Measurements from ENCODE around the gene LRRC43.

LRRC43 gene, protein sequence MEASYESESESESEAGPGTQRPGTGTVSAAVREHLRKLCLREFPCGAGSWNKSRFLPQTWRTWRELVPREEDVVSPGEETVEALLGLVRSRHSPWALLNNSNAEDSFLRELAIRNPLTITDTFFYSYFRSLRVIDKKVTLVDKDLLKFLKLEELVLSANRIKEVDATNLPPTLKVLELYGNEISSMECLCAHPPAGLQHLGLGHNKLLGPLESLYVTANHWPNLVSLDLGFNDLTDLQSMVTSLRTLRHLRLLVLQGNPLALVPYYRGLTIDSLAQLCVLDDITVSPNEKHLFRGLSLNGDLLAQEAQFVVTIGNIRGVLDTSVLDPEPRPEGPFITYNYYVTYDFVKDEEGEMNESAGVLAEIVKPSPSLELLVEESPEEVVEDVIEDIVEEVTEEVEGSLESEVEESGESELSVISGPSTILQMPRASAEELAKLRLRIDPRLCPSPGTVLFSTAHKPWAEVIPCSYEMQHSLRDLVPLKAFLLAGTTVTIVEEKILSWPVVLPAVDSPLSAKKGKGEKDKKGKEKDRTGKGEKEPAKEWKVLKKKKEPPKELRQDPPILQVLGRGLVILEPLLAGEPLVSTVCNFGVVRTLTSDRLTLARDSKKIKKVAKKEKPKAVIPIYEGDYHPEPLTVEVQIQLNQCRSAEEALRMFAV

DNA sequence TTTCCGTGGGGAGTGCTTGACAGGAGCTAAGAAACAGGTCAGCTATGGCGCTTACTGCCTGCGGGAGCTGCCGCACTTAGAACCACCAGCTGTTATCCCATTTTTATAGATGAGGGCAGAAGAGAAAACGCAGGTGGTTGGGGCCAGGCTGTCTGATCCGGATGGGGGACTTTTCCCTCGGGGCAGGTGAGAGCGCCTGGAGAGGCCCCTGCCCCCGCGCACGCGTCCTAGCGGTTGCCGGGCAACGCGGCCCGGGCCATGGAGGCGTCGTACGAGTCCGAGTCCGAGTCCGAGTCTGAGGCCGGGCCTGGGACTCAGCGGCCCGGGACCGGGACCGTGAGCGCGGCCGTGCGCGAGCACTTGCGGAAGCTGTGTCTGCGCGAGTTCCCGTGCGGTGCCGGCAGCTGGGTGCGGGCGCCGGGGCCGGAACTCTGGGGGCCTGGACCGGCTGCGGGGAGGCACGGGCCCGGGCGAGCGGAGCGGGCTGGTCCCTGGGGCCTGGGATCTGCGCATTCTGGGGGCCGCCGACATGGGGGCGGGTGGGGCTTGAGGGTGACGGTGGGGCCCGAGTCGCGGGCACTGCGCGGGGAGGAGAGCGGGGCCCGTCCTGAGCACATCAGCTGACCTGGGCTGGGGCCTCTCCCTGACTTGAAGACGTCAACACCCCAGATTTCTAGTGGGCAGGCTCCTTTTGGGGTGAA lies at the start of gene LRRC43:
TSS of gene LRRC43 (plus strand) at position 237 of the 701 bp plus-strand sequence. CDS start at position 259, 22 bp downstream.
- DNase-seq: no peak

DNA sequence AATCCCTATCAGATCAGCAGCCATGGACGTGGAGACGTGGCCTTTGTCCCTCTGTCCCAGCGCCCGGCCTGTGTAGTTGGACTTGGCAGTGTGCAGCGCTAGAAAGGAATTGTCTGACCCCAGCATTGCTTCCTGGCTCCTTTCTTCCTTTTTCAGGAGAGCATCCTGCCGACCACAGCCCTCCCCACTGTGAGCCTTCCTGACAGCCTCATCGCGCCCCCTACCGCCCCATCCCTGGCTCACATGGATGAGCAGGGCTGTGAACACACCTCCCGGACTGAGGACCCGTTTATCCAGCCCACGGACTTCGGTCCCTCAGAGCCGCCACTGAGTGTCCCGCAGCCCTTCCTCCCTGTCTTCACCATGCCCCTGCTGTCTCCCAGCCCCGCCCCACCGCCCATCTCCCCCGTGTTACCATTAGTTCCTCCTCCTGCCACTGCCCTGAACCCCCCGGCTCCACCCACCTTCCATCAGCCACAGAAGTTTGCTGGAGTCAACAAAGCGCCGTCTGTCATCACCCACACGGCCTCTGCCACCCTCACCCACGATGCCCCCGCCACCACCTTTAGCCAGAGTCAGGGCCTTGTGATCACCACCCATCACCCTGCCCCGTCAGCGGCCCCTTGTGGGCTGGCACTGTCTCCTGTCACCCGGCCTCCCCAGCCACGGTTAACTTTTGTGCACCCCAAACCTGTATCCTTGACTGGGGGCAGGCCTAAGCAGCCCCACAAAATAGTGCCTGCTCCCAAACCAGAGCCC lies 49.6 kb upstream of the LRRC43 start:
- DNase-seq: no peak

DNA sequence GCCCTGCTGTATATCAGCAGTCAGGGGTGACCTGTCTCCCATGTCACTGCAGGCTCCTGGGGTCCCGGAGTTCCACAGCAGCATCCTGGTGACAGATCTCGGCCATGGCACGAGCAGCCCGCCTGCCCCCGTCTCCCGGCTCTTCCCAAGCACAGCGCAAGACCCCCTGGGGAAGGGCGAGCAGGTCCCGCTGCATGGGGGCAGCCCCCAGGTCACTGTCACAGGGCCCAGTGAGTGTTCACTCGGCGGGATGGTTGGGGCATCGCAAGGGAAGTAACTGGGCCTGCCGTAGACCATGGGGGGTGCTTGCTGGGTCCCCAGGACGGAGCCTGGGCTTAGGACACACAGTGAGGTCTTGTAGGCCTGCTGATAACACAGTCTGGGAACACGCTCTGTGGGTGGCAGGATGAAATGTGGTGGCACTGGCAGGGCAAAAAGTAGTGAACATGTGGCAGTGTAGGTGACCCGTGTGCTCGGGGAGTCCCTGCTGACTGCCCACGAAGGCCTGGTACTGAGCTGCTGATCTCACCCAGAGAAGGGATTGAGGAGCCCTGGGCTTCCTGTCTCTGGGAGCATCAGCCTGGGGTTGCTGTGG lies 47.4 kb upstream of the LRRC43 start:
- DNase-seq: no peak

DNA sequence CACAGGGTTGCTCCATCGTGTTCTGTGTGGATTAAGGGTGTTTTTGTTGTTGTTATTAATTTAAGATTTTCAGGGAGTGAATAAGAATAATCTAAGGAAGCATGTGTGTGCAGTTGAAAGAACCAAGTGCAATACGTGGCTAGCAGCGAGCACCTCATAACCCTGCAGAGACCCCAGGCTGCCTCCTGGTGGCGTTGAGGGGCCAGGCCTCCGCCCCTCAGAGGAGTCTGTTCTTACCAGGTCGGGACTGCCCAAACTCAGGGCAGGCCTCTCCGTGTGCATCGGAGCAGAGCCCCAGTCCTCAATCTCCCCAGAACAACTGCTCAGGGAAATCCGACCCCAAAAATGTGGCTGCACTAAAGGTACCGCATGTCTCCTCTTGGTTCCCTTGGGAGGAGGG lies 45.7 kb upstream of the LRRC43 start:
- no peak for DNase-seq

DNA sequence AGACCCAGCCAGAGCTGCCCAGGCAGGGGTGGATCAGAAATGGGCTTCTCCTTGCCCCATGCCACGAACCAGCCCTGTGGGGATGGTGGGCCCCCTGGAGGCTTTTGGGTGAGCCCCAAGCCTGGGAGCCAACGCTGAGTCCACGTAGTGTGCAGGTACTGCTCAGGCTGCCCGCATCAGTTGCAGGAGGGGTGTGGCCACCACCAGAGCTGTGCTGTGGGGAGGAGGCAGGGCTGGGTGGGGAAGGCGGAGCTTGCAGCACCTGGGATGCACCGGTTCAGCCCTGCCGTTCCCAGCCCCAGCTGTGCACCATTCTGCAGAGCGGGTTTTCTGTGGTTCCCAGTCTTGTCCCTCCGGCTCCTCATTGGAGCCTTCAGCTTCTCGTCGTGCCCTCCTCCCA lies 45.2 kb upstream of the LRRC43 start:
- DNase-seq: no peak

DNA sequence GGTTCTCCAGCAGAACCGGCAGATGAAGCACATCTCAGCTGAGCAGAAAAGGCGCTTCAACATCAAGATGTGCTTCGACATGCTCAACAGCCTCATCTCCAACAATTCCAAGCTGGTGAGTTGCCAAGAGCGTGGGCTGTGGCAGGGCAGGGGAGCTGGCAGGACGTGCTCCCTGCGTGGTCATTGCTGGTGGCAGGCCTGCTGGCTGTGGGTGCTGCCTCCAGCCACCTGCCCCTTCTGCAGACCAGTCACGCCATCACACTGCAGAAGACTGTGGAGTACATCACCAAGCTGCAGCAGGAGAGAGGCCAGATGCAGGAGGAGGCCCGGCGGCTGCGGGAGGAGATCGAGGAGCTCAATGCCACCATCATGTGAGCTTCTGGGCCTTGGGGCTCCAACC lies 44.7 kb upstream of the LRRC43 start:
- no peak for DNase-seq

DNA sequence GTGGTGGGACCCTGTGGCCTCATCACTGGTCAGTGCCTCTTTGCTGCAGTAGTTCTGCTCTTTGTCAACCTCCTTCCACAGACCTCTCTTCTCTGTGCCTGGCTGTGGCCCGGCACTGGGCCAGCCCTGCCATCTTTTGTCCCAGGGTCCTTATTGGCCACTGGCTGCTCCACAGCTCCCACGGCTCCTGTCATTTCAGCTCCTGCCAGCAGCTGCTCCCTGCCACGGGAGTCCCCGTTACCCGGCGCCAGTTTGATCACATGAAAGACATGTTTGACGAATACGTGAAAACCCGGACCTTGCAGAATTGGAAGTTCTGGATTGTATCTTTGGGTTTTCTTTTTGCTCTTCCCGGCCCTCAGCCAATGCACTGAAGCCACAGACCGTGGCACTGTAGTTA lies 44.3 kb upstream of the LRRC43 start:
- no peak for DNase-seq

DNA sequence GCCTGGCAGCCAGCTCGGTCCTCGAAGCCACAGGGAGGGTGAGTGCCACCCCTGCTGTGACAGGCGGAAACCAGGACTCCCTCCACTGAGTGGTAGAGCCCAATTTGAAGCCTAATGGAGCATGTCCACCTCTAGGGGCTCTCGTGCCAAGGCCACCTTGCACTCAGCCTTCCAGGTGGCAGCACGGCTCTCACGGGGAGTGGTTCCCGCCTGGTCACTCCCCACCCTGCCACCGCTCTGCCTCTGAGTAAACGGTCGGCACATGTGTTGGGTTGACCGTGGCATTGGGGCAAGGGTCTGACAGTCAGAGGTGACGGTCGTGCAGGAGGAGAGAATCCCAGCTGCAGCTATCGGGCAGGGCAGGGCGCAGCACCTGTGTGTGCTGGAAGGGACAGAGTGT lies 43.7 kb upstream of the LRRC43 start:
- no peak for DNase-seq

DNA sequence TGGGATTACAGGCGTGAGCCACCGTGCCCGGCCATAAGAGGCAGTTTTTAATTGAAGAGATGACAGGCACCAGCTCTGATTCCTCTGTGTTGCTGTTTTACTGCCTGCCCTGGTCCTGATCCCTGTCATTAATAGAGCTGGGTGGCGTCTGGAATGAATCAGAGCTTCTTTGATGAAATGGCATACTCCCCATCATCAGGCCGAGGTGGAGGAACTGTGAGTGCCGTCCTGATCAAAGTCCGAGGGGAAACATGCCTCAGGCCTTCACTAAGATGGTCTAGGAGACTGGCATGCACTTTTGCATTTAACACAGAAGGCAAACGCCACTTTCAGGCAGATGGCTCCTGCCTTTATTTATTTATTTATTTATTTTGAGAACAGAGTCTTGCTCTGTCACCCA lies 43.0 kb upstream of the LRRC43 start:
- no peak for DNase-seq

DNA sequence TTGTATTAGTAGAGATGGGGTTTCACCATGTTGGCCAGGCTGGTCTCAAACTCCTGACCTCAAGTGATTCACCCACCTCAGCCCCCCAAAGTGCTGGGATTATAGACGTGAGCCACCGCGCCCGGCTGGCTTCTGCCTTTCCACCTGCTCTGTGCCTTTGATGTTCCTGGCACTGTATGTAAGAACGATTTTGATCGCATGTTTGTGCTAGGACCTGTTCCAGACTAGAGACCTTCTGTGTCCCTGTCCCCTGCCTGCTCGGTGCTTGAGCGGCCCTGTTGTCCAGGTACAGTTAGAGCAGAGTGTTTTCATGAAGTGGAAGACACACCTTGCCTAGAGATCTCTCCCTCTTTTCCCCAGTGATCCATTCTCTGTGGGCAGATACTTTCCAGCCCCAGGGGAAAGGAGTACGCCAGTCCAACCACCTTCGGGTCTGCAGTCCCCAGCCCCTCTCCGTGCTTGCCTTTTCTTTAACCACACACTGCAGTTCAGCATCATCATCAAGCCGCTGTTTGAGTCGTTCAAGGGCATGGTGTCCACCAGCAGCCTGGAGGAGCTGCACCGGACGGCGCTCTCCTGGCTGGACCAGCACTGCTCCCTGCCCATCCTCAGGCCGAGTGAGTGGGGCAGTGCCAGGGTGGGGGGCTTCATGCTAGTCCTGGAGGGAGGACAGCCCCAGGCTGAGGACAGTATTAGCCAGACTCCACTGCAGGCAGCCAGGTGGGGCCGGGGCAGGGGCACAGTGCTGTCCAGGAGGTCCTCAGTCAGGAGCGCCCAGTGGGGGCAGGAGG lies 42.3 kb upstream of the LRRC43 start:
- DNase-seq: no peak

DNA sequence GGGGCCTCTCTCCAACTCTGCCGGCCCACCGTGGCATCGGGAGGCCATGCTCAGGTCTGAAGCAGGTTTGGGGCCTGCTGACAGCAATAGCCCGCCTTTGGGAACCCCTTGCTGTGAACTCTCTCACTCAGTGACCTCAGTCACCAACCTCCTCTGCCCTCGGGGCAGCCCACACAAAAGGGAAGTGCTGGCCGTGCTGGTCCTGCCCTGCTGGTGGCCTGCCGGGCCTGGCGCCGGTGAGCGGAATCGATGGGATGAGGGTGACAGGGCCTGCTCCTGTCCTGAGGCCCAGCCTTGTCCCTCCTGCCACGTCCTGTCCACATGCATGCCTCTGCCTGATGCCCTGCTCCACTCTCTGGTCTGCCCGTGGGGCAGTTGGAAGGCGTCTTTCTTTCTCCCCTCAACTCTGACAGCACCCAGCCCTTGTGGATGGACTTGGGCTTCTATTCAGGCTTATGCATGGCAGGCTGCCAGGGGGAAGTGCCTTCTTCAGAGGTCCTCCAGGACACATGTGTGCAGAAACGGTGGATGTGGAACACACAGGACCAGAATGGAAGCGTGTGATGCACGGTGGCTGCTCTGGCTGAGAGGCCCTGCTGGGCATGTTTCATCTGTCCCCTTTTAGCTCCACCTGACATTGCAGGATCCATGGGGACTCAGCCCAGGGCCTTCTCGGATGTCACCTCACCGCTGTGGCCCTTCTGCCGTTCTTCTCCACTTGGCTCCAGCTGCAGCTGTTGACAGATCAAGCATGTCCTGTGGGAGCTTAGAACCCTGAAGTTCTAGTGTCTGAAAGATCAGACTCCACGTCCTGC lies 40.8 kb upstream of the LRRC43 start:
- no peak for DNase-seq

DNA sequence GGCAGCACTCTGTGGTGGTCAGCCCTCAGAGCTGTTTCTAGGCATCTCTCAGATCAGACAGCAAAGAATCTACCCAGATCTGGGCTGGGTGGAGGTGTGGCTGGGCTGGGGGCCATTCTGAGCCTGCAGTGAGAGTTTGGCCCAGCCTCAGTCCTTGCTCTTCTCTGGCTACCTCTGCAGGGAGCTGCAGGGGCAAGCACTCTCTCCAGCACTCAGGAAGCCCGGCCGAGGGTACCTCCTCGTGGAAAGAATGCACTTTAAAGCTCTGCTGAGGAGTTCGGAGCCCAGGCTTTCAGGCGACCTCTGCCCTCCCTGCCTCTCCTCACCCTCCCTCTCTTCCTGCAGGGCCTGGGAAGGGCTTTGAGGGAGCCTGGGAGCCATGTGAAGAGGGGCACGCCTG lies 40.1 kb upstream of the LRRC43 start:
- DNase-seq: no peak

DNA sequence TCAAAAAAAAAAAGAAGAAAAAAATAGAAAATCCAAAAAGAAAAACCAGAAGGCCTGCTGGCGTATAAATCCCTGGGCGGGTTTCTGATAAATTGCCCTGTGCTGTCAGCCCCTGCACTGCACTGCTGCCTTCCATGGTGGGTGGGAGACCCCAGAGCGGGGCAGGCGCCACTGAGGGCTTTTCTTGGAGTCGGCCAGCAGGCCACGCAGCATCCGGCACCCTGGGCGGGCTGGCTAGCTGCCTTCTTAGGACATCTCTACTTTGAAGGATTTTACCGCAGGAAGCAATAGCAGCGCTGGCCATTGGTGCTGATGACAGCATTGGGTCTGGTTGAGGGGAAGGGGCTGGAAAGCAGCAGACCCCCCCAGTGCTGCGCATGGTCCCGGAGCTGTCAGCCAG lies 38.0 kb upstream of the LRRC43 start:
- no peak for DNase-seq

DNA sequence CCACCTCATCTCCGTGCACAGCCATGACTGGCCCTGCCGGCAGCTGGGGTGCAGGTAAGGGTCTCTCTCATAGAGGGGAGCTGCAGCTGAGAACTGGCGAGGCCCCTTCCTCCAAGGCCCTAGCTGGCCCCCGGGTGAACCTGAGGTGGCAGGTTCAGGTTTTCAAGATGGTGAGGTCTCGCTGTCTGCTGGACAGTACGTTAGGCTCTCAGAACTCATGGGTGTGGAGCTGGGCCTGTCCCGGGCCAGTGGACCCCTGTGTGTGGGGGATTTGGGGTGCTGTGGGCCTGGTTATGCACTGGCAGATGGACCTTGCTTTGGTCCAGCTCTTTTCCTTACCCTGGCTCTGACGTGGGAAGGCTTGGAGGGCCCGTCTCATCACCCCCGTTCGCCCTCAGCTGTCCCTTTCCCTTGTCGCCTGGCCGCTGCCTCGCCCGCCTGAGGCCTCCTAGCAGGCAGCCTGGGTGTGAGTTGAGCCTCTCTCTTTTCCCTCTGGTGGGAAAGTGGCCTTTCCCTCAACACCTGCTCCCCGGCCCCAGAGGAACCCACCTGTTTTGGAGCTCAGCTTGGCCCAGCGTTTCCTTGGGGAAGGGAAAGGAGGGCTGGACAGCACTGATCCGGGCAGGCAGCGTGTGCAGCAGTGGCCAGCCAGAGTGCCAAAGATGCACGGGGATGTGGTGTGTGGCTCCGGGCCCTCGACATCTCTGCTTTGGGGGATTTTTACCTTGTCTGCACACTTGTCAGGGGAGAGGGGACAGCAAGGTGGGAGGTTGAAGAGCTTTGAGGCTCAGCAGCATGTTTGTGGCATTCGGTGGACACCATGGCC lies 37.2 kb upstream of the LRRC43 start:
- no peak for DNase-seq

DNA sequence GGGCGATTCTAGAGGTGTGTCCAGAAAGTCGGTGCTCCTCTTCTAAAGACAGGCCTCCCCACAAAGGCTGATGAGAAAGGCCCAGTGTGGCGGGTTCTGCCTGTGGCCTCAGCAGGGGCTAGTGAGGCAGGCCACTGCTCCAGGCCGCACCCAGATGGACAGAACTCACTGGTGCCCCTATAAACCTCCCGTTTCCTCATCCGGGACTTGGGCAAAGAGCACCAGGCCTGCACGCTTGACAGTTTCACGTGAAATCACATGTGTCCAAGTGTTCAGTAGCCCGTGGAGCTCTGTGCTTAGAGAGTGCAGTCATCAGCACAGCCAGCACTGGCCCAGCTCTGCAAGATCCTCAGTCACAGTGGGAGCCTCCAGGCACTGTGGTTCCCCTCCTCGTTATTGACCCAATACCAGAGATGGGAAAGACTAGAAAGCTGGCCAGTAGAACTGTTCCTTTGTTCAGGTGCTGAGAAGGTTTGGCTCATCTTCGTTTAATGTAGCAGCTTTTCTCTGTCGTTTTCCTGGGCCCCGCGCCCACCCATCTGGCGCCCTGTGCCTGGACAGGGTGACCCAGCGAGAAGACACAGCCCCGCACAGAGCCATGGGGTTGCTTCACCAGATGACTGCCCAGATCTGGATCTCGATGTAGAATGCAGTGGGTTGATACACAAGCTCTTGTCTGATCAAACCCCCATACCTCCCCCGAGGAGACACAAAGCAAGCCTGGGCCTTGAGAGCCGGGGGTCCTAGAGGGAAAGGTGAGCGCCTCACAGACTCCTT lies 35.2 kb upstream of the LRRC43 start:
- DNase-seq: no peak

DNA sequence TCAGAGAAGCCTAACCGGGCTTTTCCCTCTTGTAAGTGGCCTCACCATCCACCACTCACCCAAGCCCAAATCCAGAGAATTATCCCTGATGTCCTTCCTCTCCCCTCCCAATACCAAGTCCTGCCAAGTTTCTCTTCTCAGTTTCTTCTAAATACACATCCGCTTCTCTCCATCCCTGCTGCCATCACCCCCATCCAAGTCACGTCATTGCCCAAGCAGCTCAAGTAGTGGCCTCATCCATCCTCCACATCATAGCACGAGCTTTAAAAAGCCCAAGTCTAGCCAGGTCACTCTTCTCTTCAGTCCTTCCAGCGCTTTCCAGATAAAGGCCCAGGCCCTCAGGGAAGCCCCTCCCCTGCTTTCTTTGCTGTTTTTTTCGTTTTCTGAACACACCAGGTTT lies 34.3 kb upstream of the LRRC43 start:
- no peak for DNase-seq

DNA sequence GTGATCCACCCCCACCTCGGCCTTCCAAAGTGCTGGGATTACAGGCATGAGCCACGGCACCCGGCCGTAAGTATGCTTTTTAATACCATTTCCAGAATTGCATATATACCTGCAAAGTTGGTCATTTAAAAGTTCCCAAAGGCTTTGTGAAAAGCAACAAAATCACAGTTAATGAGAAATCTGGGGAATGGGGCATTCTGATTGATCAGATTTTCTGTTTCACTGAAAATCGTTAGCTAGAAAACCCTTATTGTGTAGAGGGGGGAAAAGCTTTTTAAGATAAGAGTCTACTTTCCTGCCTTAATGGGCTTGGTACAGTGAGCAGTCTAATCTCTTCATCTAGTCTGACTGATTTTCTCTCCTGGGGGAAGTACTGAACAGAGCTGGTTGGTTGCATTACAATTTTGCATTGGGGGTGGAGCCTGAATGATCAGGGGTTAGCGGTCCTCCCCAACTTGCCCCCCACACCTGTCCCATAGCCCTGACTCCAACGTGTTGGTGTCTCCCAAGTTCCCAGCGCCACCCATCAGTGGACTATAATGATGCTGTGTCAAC lies 32.7 kb upstream of the LRRC43 start:
- no peak for DNase-seq

DNA sequence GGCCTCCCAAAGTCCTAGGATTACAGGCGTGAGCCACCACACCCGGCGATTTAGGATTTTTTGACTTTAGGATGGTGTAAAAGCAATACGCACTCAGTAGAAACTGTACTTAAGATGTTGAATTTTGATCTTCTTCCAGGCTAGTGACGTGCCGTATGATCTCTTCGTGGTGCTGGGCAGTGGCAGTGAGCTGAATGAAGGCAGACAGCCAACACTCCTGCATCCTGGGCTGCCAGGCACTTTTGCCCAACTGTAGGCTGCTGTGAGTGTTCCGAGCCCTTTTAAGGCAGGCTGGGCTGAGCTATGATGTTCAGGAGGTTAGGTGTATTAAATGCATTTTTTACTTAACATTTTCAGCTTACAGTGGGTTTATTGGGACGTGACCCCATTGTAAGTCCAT lies 30.2 kb upstream of the LRRC43 start:
- DNase-seq: no peak

DNA sequence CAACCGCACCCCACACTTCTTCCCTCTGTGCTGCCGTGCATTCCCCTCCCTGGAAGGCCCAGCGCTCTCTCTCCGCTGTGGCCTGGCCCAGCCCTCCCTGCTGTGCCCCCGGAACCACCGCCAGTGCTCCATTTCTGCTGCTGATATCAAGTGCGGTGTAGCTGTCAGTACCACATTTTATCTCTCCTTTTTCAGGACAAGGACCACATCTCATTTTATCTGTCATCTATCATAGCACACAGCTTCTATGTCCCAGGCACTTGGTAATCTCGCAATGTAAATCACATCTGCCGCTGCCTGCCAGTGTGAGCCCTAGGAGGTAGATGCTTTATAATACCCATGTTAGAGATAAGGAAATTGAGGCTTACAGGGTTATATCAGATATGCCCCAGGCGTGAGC lies 27.2 kb upstream of the LRRC43 start:
- no peak for DNase-seq

Measured in GDM1 (cell line).